K562 (cell line): Measurements from ENCODE around the gene HGFAC. TPM values are rescaled to one million over a fixed set of nuclear protein-coding genes. Genes with fewer than 3 reads are reported as not detected.

Source experiments
- ARID3B ChIP-seq: fragments of 250-450 bp; sonication (Bioruptor Pico); IDR thresholded peaks from 2 replicates; pipeline ENCODE4 v1.4.0; 2020; ENCODE audit warnings: borderline replicate concordance
- CBFB ChIP-seq: sonication (generic); formaldehyde crosslinking; IDR thresholded peaks from 2 replicates; pipeline ENCODE4 v1.4.0; 2020; ENCODE audit warnings: mild to moderate bottlenecking, missing genetic modification reagents
- CEBPZ ChIP-seq: fragments of 150-350 bp; IDR thresholded peaks from 2 replicates; pipeline ENCODE4 v1.6.1; 2014; ENCODE audit warnings: low read depth, mild to moderate bottlenecking, low read length, borderline replicate concordance
- FOXM1 ChIP-seq, 2 experiments: fragments of 450-650 bp in 1 of 2; sonication (generic) in 1 of 2; formaldehyde crosslinking in 1 of 2; IDR thresholded peaks; 2 replicates each; pipeline versions ENCODE4 v1.6.1 to v1.9.0; 2017 to 2022; ENCODE audit warnings: low read depth in 2 of 2, mild to moderate bottlenecking in 2 of 2, missing genetic modification reagents in 1 of 2, moderate library complexity in 1 of 2
- HLTF ChIP-seq: fragments of 450-650 bp; IDR thresholded peaks from 2 replicates; pipeline ENCODE4 v1.6.1; 2016
- MAFF ChIP-seq: IDR thresholded peaks from 2 replicates; pipeline ENCODE4 v1.6.1; 2012; ENCODE audit warnings: low read length, improper control_type of control experiment
- NR4A1 ChIP-seq, 2 experiments: fragments of 250-450 bp in 1 of 2; fragments of 450-650 bp in 1 of 2; sonication (Bioruptor Pico) in 1 of 2; IDR thresholded peaks; 2 replicates each; pipeline versions ENCODE4 v1.4.0 to v1.6.1; 2016 to 2020; ENCODE audit warnings: mild to moderate bottlenecking in 2 of 2, missing compliant biosample characterization in 1 of 2, missing genetic modification characterization in 1 of 2, moderate library complexity in 1 of 2
- NUFIP1 ChIP-seq: fragments of 450-650 bp; IDR thresholded peaks from 2 replicates; pipeline ENCODE4 v1.6.1; 2018; ENCODE audit not compliant: partially characterized antibody
- U2AF1 ChIP-seq: fragments of 200-400 bp; formaldehyde crosslinking; optimal IDR thresholded peaks from 2 replicates; pipeline ENCODE3; 2017; ENCODE audit warnings: mild to moderate bottlenecking, low read depth, low read length, moderate library complexity
- ZBTB1 ChIP-seq: sonication (generic); formaldehyde crosslinking; IDR thresholded peaks from 2 replicates; pipeline ENCODE4 v1.8.1; 2023; ENCODE audit warnings: missing genetic modification reagents, low read depth, mild to moderate bottlenecking, borderline replicate concordance
- ZNF431 ChIP-seq: sonication (generic); formaldehyde crosslinking; IDR thresholded peaks from 2 replicates; pipeline ENCODE4 v1.8.0; 2022; ENCODE audit warnings: mild to moderate bottlenecking, missing genetic modification reagents
- ZNF717 ChIP-seq: fragments of 250-450 bp; sonication (Bioruptor Pico); IDR thresholded peaks from 2 replicates; pipeline ENCODE4 v1.5.0; 2021
- ZSCAN32 ChIP-seq: fragments of 450-650 bp; formaldehyde crosslinking; IDR thresholded peaks from 2 replicates; pipeline ENCODE4 v1.4.0; 2020; ENCODE audit warnings: mild to moderate bottlenecking, moderate library complexity
- polyA plus RNA-seq, 8 experiments: library from polyadenylated mRNA; depleted of rRNA in 4 of 8; stranded (reverse) in 5 of 8; unstranded in 3 of 8; fragments of >200 nt; fragmentation: Nextera tagmentation in 2 of 8; fragmentation: Illumina TruSeq in 1 of 8; extraction: Ambion mirVana in 2 of 8; extraction: Trizol in 1 of 8; gene quantifications; 2 replicates each; pipeline versions ENCODE4 v1.2.1 to v1.2.3, GENCODE V29; 2011 to 2014; ENCODE audit warnings: inconsistent platforms in 1 of 8, missing spikeins in 1 of 8
- total RNA-seq, 7 experiments: library from RNA; depleted of rRNA in 6 of 7; stranded (reverse); fragments of >200 nt in 6 of 7; fragmentation: Illumina TruSeq in 2 of 7; extraction: Trizol in 2 of 7; gene quantifications; 2 replicates each; pipeline versions ENCODE4 v1.2.1 to v1.2.3, GENCODE V29; 2011 to 2021; ENCODE audit warnings: low replicate concordance in 1 of 7

HGFAC gene
- total and polyA plus RNA-seq, 9 of the 15 experiments (the other 6 are each of a cell fraction or from before 2014, with no cell fraction given), result 0.13 TPM; not detected in 8

- TF ChIP-seq FOXM1 (IDR thresholded peaks at IDR 0.05; ENCODE audit: low read depth) (no peak), FOXM1 (CRISPR knock-in tag; IDR thresholded peaks at IDR 0.05; ENCODE audit: low read depth) (no peak), NUFIP1 (no peak), ZNF717 (CRISPR knock-in tag) (no peak), CBFB (CRISPR knock-in tag) (0 out of 2 replicates have a peak, but pooled peaks have one; percentile 50), CEBPZ (no peak), ZBTB1 (CRISPR knock-in tag) (0 out of 2 replicates have a peak, but pooled peaks have one; percentile 38), NR4A1 (CRISPR knock-in tag; IDR thresholded peaks at IDR 0.05) (no peak), NR4A1 (tag; IDR thresholded peaks at IDR 0.05) (no peak), U2AF1 (no peak), ARID3B (CRISPR knock-in tag) (no peak), ZSCAN32 (CRISPR knock-in tag) (peak; percentile 67; the same call in 1 of the 2 replicates), MAFF (no peak), ZNF431 (CRISPR knock-in tag) (0 out of 2 replicates have a peak, but pooled peaks have one; percentile 31), HLTF (no peak)
Measured at GRCh38 chr4:3401436-3402171, 40.2 kb upstream of the HGFAC start (continued).
